GM23248 (cell line): ENCODE measurements around the gene POLR2M.

ENCODE experiments used
- EZH2 ChIP-seq: fragments of 200-600 bp; sonication (generic); IDR thresholded peaks from 2 replicates; pipeline ENCODE4 v1.6.1; 2018; ENCODE audit warnings: antibody characterized with exemption, mild to moderate bottlenecking; ENCODE audit not compliant: insufficient read depth, poor library complexity, severe bottlenecking
- EZH2phosphoT487 ChIP-seq: fragments of 200-600 bp; sonication (generic); IDR thresholded peaks from 2 replicates; pipeline ENCODE4 v1.6.1; 2018; ENCODE audit warnings: antibody characterized with exemption, moderate library complexity, mild to moderate bottlenecking, low read depth; ENCODE audit not compliant: insufficient read depth

- TF ChIP-seq EZH2 (no peak), EZH2phosphoT487 (no peak)
Measured at GRCh38 chr15:57680021-57680420, 26.5 kb upstream of the POLR2M start.
